PC-3 (cell line): Measurements from ENCODE around the gene SEMA3A. TPM values are rescaled to one million over a fixed set of nuclear protein-coding genes. Genes with fewer than 3 reads are reported as not detected.

Experiments
- ATAC-seq: fragments of 200-7000 bp; cut with Tn5 transposase; 2 replicates; pipeline ENCODE4 v1.9.1; 2020; ENCODE audit warnings: mild to moderate bottlenecking, moderate library complexity
- BruUV-seq: library from RNA; stranded (reverse); fragments of 400-500 nt; replicated peaks from 2 replicates; lab custom pipeline; 2021; lab: Mats Ljungman, UMichigan
- CTCF ChIA-PET: fragments of 300-600 bp; sonication (Branson Sonifier 250); formaldehyde crosslinking; loops from one replicate; lab custom pipeline; 2022; ENCODE audit warnings: antibody characterized with exemption; lab: Charles Lee
- POLR2A ChIA-PET: fragments of 300-600 bp; sonication (Branson Sonifier 250); formaldehyde crosslinking; loops from one replicate; lab custom pipeline; 2022; ENCODE audit warnings: antibody characterized with exemption; ENCODE audit not compliant: unreplicated experiment; lab: Charles Lee
- DNase-seq: peaks from one replicate; pipeline ENCODE4 v3.0.0-alpha.2; 2015
- H2AFZ ChIP-seq: fragments of 300-600 bp; sonication (generic); 2 replicates; pipeline ENCODE4 v1.6.0; 2016; ENCODE audit warnings: antibody characterized with exemption, low read length
- H3F3A ChIP-seq: fragments of 300-600 bp; sonication (generic); one replicate; pipeline ENCODE4 v1.6.0; 2017; ENCODE audit warnings: antibody characterized with exemption, low read length, control low read depth, mild to moderate bottlenecking; ENCODE audit not compliant: unreplicated experiment
- H3K27ac ChIP-seq: fragments of 300-600 bp; sonication (generic); 2 replicates; pipeline ENCODE4 v1.5.1; 2016; ENCODE audit warnings: mild to moderate bottlenecking, low read length
- H3K27me3 ChIP-seq: fragments of 300-600 bp; sonication (generic); 2 replicates; pipeline ENCODE4 v1.6.1; 2016; ENCODE audit warnings: low read length, mixed read lengths
- H3K36me3 ChIP-seq: fragments of 300-600 bp; sonication (generic); 2 replicates; pipeline ENCODE4 v1.6.1; 2016; ENCODE audit warnings: low read depth, mixed run types, low read length, mixed read lengths
- H3K4me1 ChIP-seq: fragments of 300-600 bp; sonication (generic); 2 replicates; pipeline ENCODE4 v1.5.1; 2016; ENCODE audit warnings: low read length; ENCODE audit not compliant: insufficient read depth
- H3K4me2 ChIP-seq: fragments of 300-600 bp; sonication (generic); 2 replicates; pipeline ENCODE4 v1.6.0; 2016; ENCODE audit warnings: low read length
- H3K4me3 ChIP-seq: fragments of 300-600 bp; sonication (generic); 2 replicates; pipeline ENCODE4 v1.5.1; 2016; ENCODE audit warnings: mild to moderate bottlenecking, low read length, mixed read lengths
- H3K79me2 ChIP-seq: fragments of 300-600 bp; sonication (generic); 2 replicates; pipeline ENCODE4 v1.6.1; 2017; ENCODE audit warnings: low read length, mixed read lengths
- H3K9ac ChIP-seq: fragments of 300-600 bp; sonication (generic); 2 replicates; pipeline ENCODE4 v1.6.0; 2016; ENCODE audit warnings: mild to moderate bottlenecking, low read length
- H3K9me2 ChIP-seq: fragments of 300-600 bp; sonication (generic); replicated peaks from 2 replicates; pipeline ENCODE4 v1.6.1; 2016; ENCODE audit warnings: mixed run types, low read length, mixed read lengths
- H3K9me3 ChIP-seq: fragments of 300-600 bp; sonication (generic); 2 replicates; pipeline ENCODE4 v1.6.1; 2016; ENCODE audit warnings: low read length, mixed read lengths
- H4K20me1 ChIP-seq: fragments of 300-600 bp; sonication (generic); 2 replicates; pipeline ENCODE4 v1.6.1; 2016; ENCODE audit warnings: low read length, mixed read lengths
- EZH2 ChIP-seq: fragments of 300-600 bp; sonication (generic); IDR thresholded peaks from one replicate; pipeline ENCODE4 v1.6.1; 2017; ENCODE audit warnings: antibody characterized with exemption, mild to moderate bottlenecking, low read length; ENCODE audit not compliant: unreplicated experiment
- EZH2phosphoT487 ChIP-seq: fragments of 300-600 bp; sonication (generic); IDR thresholded peaks from 2 replicates; pipeline ENCODE4 v1.6.1; 2018; ENCODE audit warnings: mild to moderate bottlenecking, antibody characterized with exemption, low read length, borderline replicate concordance
- intact Hi-C: fragments of 100-400 bp; cut with micrococcal nuclease; formaldehyde crosslinking; loops from 2 replicates; pipeline ENCODE4 v1.9.0; 2023
- total RNA-seq: library from RNA; depleted of rRNA; stranded (reverse); fragments of >200 nt; gene quantifications from 2 replicates; pipeline ENCODE4 v1.2.3, GENCODE V29; 2014
- TF ChIP-seq, protein P1 (sequence below): fragments of 300-600 bp; sonication (generic); conservative IDR thresholded peaks from 2 replicates; pipeline ENCODE4 v1.5.1; 2017; ENCODE audit warnings: antibody characterized with exemption, low read depth, mild to moderate bottlenecking, low read length

Gene SEMA3A
- total RNA-seq, 1 experiment from 2014 or later = 16.9 TPM

DNA sequence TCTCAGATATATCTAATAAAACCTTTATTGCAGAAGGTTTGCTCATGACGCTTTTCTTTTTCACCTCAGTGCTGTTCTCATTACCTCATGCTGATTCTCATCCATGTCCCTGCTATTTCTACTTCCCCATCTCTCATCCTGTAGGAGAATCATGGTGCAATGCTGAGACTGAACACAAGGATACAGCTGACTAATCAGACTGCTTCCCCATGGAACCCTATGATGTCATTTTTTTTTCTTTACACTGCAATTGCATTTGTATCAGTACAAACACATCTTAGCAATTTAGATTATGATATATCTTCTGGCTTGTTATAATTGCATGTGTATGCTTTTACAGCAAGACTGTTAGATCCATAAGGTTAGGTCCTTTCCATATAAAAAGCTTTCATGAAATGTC is 93.7 kb downstream of the SEMA3A start:
- Histone ChIP-seq H3K36me3 (no peaks in the 10 kb centered on the region), H3K9me2 (no peaks in the 10 kb centered on the region), H3K4me2 (no peak overlapping the region), H4K20me1 (no peaks in the 10 kb centered on the region), H3K4me3 (no peak overlapping the region), H3F3A (no peaks in the 10 kb centered on the region), H3K27ac (no peak overlapping the region), H2AFZ (no peak overlapping the region), H3K9me3 (no peaks in the 10 kb centered on the region), H3K27me3 (no peaks in the 10 kb centered on the region), H3K4me1 (0 out of 2 replicates have a peak, but pooled peaks cover 3% of the 10 kb centered on the region), H3K9ac (no peak overlapping the region), H3K79me2 (no peaks in the 10 kb centered on the region)
- ChIA-PET POLR2A (no interaction called here), CTCF (no interaction called here)
- no TSS peak for BruUV-seq
- ATAC-seq (peak; percentile 48), DNase-seq (peak; percentile 43)
- intact Hi-C loops = no loop called here
- no peak for TF ChIP-seq EZH2
- TF ChIP-seq, protein P1, sequence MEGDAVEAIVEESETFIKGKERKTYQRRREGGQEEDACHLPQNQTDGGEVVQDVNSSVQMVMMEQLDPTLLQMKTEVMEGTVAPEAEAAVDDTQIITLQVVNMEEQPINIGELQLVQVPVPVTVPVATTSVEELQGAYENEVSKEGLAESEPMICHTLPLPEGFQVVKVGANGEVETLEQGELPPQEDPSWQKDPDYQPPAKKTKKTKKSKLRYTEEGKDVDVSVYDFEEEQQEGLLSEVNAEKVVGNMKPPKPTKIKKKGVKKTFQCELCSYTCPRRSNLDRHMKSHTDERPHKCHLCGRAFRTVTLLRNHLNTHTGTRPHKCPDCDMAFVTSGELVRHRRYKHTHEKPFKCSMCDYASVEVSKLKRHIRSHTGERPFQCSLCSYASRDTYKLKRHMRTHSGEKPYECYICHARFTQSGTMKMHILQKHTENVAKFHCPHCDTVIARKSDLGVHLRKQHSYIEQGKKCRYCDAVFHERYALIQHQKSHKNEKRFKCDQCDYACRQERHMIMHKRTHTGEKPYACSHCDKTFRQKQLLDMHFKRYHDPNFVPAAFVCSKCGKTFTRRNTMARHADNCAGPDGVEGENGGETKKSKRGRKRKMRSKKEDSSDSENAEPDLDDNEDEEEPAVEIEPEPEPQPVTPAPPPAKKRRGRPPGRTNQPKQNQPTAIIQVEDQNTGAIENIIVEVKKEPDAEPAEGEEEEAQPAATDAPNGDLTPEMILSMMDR = peak; percentile 30; the same call in 1 of the 2 replicates
- TF ChIP-seq EZH2phosphoT487 = no peak

- no peak overlapping the region for H2AFZ ChIP-seq
- DNase-seq (no peak), ATAC-seq (no peak)
- no TSS peak for BruUV-seq
- H3K4me1 ChIP-seq = peaks cover 14% of the 10 kb centered on the region
- H3K36me3 ChIP-seq = no peaks in the 10 kb centered on the region
- intact Hi-C loops = no loop called here
- H4K20me1 ChIP-seq = no peaks in the 10 kb centered on the region
- no peak overlapping the region for H3K27ac ChIP-seq
- no peaks in the 10 kb centered on the region for H3K27me3 ChIP-seq
- no peaks in the 10 kb centered on the region for H3K9me2 ChIP-seq
- no peaks in the 10 kb centered on the region for H3K9me3 ChIP-seq
- no peaks in the 10 kb centered on the region for H3F3A ChIP-seq
- TF ChIP-seq EZH2 (no peak), EZH2phosphoT487 (no peak)
- TF ChIP-seq, protein P1 = no peak
- ChIA-PET POLR2A (no interaction called here), CTCF (no interaction called here)
- no peak overlapping the region for H3K4me3 ChIP-seq
- no peak overlapping the region for H3K9ac ChIP-seq
- H3K4me2 ChIP-seq = no peak overlapping the region
- no peaks in the 10 kb centered on the region for H3K79me2 ChIP-seq
Measured at GRCh38 chr7:84095971-84096370, 98.6 kb downstream of the SEMA3A start.

- H3K4me3 ChIP-seq = peak overlapping the region; percentile 24; the same call in 1 of the 2 replicates
- TF ChIP-seq, protein P1 = no peak
- TF ChIP-seq EZH2 (no peak), EZH2phosphoT487 (no peak)
Measured at GRCh38 chr7:84092207-84092606, 102.4 kb downstream of the SEMA3A start.

More at GRCh38 chr7:84092207-84092606, 102.4 kb downstream of the SEMA3A start:
- H2AFZ ChIP-seq = peak overlapping the region; percentile 36
- no peaks in the 10 kb centered on the region for H3K27me3 ChIP-seq
- BruUV-seq = no TSS peak
- DNase-seq = peak; percentile 35
- H3F3A ChIP-seq = no peaks in the 10 kb centered on the region
- H3K4me1 ChIP-seq = peaks cover 21% of the 10 kb centered on the region
- POLR2A ChIA-PET = no interaction called here
- intact Hi-C loops = no loop called here
- CTCF ChIA-PET = no interaction called here
- peak; percentile 51 for ATAC-seq
- H3K36me3 ChIP-seq = no peaks in the 10 kb centered on the region
- H3K27ac ChIP-seq = no peak overlapping the region
- no peaks in the 10 kb centered on the region for H3K79me2 ChIP-seq
- peak overlapping the region; percentile 52 for H3K4me2 ChIP-seq
- no peak overlapping the region for H3K9ac ChIP-seq
- H4K20me1 ChIP-seq = no peaks in the 10 kb centered on the region
- no peaks in the 10 kb centered on the region for H3K9me2 ChIP-seq
- H3K9me3 ChIP-seq = no peaks in the 10 kb centered on the region
